WTC11 (cell line): ENCODE data around the gene SHC3.

Source experiments
- CTCF ChIP-seq: fragments of 200-600 bp; IDR thresholded peaks from 2 replicates; pipeline ENCODE4 v1.8.0; 2022; ENCODE audit warnings: antibody characterized with exemption
- E2F1 ChIP-seq: sonication (generic); formaldehyde crosslinking; IDR thresholded peaks from 2 replicates; pipeline ENCODE4 v1.8.0; 2022; ENCODE audit warnings: mild to moderate bottlenecking, missing genetic modification reagents
- GRHL2 ChIP-seq: fragments of 250-450 bp; sonication (Bioruptor Pico); IDR thresholded peaks from 2 replicates; pipeline ENCODE4 v1.8.0; 2022; ENCODE audit warnings: mild to moderate bottlenecking, moderate library complexity; ENCODE audit not compliant: insufficient replicate concordance, severe bottlenecking
- IRF1 ChIP-seq: sonication (generic); formaldehyde crosslinking; IDR thresholded peaks from 2 replicates; pipeline ENCODE4 v1.8.0; 2023; ENCODE audit warnings: missing genetic modification reagents
- MAX ChIP-seq: sonication (generic); formaldehyde crosslinking; IDR thresholded peaks from 2 replicates; pipeline ENCODE4 v1.8.0; 2022; ENCODE audit warnings: mild to moderate bottlenecking, missing genetic modification reagents
- SOX15 ChIP-seq: fragments of 250-450 bp; sonication (Bioruptor Pico); IDR thresholded peaks from 2 replicates; pipeline ENCODE4 v1.9.0; 2021; ENCODE audit warnings: mild to moderate bottlenecking
- TEAD1 ChIP-seq: sonication (generic); formaldehyde crosslinking; IDR thresholded peaks from 2 replicates; pipeline ENCODE4 v1.8.0; 2022; ENCODE audit warnings: mild to moderate bottlenecking, missing genetic modification reagents
- TEAD4 ChIP-seq: sonication (generic); formaldehyde crosslinking; IDR thresholded peaks from 2 replicates; pipeline ENCODE4 v1.8.0; 2022; ENCODE audit warnings: mild to moderate bottlenecking, missing genetic modification reagents

- no peak for TF ChIP-seq TEAD4
- no peak for TF ChIP-seq CTCF
- TF ChIP-seq E2F1 (CRISPR knock-in tag) = no peak
- no peak for TF ChIP-seq IRF1 (CRISPR knock-in tag)
- no peak for TF ChIP-seq SOX15
- TF ChIP-seq MAX = no peak
- no peak for TF ChIP-seq GRHL2 (CRISPR knock-in tag)
- no peak for TF ChIP-seq TEAD1 (CRISPR knock-in tag)
These were observed 218.0 kb downstream of the SHC3 start for GRCh38 chr9:88960632-88961031.
